Neural cell (in vitro differentiated cells): Measurements from ENCODE around the gene VWF. TPM values are rescaled to one million over a fixed set of nuclear protein-coding genes. Genes with fewer than 3 reads are reported as not detected.
"Not testable (repeated sequence)": the region's sequence is repeated elsewhere in the genome, so short reads cannot be mapped to it uniquely, and the experiment has no call there.

Source experiments
- H2AFZ ChIP-seq: fragments of 200-600, 300-800 bp; sonication (generic), shearing (Covaris generic); 2 replicates; pipeline ENCODE4 v1.6.0; 2014; ENCODE audit warnings: low read depth, mild to moderate bottlenecking, antibody characterized with exemption, low read length, moderate library complexity
- H3F3A ChIP-seq: fragments of 200-600 bp; shearing (Covaris generic); 2 replicates; pipeline ENCODE4 v1.6.1; 2016; ENCODE audit warnings: mild to moderate bottlenecking, moderate library complexity, mixed read lengths, antibody characterized with exemption, low read length; ENCODE audit not compliant: insufficient read depth, poor library complexity, severe bottlenecking
- H3K27ac ChIP-seq: fragments of 200-600, 300-800 bp; sonication (generic), shearing (Covaris generic); 2 replicates; pipeline ENCODE4 v1.5.1; 2014; ENCODE audit warnings: mild to moderate bottlenecking, low read length, moderate library complexity
- H3K27me3 ChIP-seq: fragments of 300-800, 200-600 bp; sonication (generic), shearing (Covaris generic); 2 replicates; pipeline ENCODE4 v1.6.0; 2014; ENCODE audit warnings: mild to moderate bottlenecking, low read depth, low read length, moderate library complexity; ENCODE audit not compliant: insufficient read depth
- H3K36me3 ChIP-seq: fragments of 300-800, 200-600 bp; sonication (generic), shearing (Covaris generic); 2 replicates; pipeline ENCODE4 v1.5.1; 2014; ENCODE audit warnings: mild to moderate bottlenecking, antibody characterized with exemption, low read length, moderate library complexity; ENCODE audit not compliant: insufficient read depth
- H3K4me2 ChIP-seq: fragments of 300-800, 200-600 bp; sonication (generic), shearing (Covaris generic); 2 replicates; pipeline ENCODE4 v1.6.0; 2014; ENCODE audit warnings: mild to moderate bottlenecking, low read length
- H3K4me3 ChIP-seq: fragments of 300-800, 200-600 bp; sonication (generic), shearing (Covaris generic); 2 replicates; pipeline ENCODE4 v1.5.1; 2014; ENCODE audit warnings: mild to moderate bottlenecking, low read length, moderate library complexity
- H3K79me2 ChIP-seq: fragments of 200-600 bp; shearing (Covaris generic); replicated peaks from 2 replicates; pipeline ENCODE4 v1.6.0; 2014; ENCODE audit warnings: mild to moderate bottlenecking, low read length, moderate library complexity; ENCODE audit not compliant: insufficient read depth
- H3K9ac ChIP-seq: fragments of 300-800, 200-600 bp; sonication (generic), shearing (Covaris generic); 2 replicates; pipeline ENCODE4 v1.6.1; 2016; ENCODE audit warnings: mild to moderate bottlenecking, low read length, mixed read lengths
- H3K9me2 ChIP-seq: fragments of 200-600 bp; shearing (Covaris generic); 2 replicates; pipeline ENCODE4 v1.6.1; 2016; ENCODE audit warnings: mild to moderate bottlenecking, low read length, mixed read lengths; ENCODE audit not compliant: insufficient read depth
- H3K9me3 ChIP-seq: fragments of 200-600, 300-800 bp; sonication (generic), shearing (Covaris generic); 2 replicates; pipeline ENCODE4 v1.6.1; 2016; ENCODE audit warnings: mild to moderate bottlenecking, mixed run types, low read length, moderate library complexity, mixed read lengths
- H4K20me1 ChIP-seq: fragments of 200-600 bp; shearing (Covaris generic); 2 replicates; pipeline ENCODE4 v1.6.1; 2016; ENCODE audit warnings: mild to moderate bottlenecking, mixed run types; ENCODE audit not compliant: insufficient read depth
- CTCF ChIP-seq: fragments of 450-650 bp; IDR thresholded peaks from 2 replicates; pipeline ENCODE4 v1.5.1; 2014; ENCODE audit warnings: antibody characterized with exemption, mild to moderate bottlenecking, moderate library complexity; ENCODE audit not compliant: poor library complexity, severe bottlenecking
- EP300 ChIP-seq: fragments of 450-650 bp; conservative IDR thresholded peaks from 2 replicates; pipeline ENCODE4 v1.6.1; 2014; ENCODE audit warnings: antibody characterized with exemption, mild to moderate bottlenecking, moderate library complexity; ENCODE audit not compliant: poor library complexity, severe bottlenecking
- EZH2 ChIP-seq: fragments of 200-600, 300-800 bp; shearing (Covaris generic), sonication (generic); IDR thresholded peaks from 2 replicates; pipeline ENCODE4 v1.6.1; 2014; ENCODE audit warnings: antibody characterized with exemption, low read length, borderline replicate concordance, mild to moderate bottlenecking; ENCODE audit not compliant: insufficient read depth, poor library complexity, severe bottlenecking
- MXI1 ChIP-seq: fragments of 450-650 bp; conservative IDR thresholded peaks from 2 replicates; pipeline ENCODE4 v1.6.1; 2014; ENCODE audit warnings: antibody characterized with exemption, mild to moderate bottlenecking; ENCODE audit not compliant: poor library complexity, severe bottlenecking
- POLR2AphosphoS5 ChIP-seq: IDR thresholded peaks from 2 replicates; pipeline ENCODE4 v1.6.1; 2012
- RAD21 ChIP-seq: fragments of 450-650 bp; conservative IDR thresholded peaks from 2 replicates; pipeline ENCODE4 v1.6.1; 2014; ENCODE audit warnings: antibody characterized with exemption, mild to moderate bottlenecking, moderate library complexity
- REST ChIP-seq: IDR thresholded peaks from 2 replicates; pipeline ENCODE4 v1.6.1; 2012; ENCODE audit warnings: borderline replicate concordance
- SMC3 ChIP-seq: fragments of 450-650 bp; conservative IDR thresholded peaks from 2 replicates; pipeline ENCODE4 v1.6.1; 2014; ENCODE audit warnings: antibody characterized with exemption, mild to moderate bottlenecking, moderate library complexity; ENCODE audit not compliant: poor library complexity
- TAF1 ChIP-seq: IDR thresholded peaks from 2 replicates; pipeline ENCODE4 v1.6.1; 2012; ENCODE audit warnings: low read depth
- polyA plus RNA-seq: library from polyadenylated mRNA; depleted of rRNA; stranded (reverse); fragments of >200 nt; gene quantifications from 2 replicates; pipeline ENCODE4 v1.2.3, GENCODE V29; 2014

VWF gene
- polyA plus RNA-seq, 1 donor from 2014 or later, result not detected

- no peaks in the 10 kb centered on the region for H3K9me2 ChIP-seq
- no peaks in the 10 kb centered on the region for H3K79me2 ChIP-seq
- no peak overlapping the region for H3K4me3 ChIP-seq
- no peaks in the 10 kb centered on the region for H3F3A ChIP-seq
- H3K27me3 ChIP-seq, result no peaks in the 10 kb centered on the region
- H2AFZ ChIP-seq, result no peak overlapping the region
- no peaks in the 10 kb centered on the region for H3K9me3 ChIP-seq
- TF ChIP-seq EZH2, result no peak
- no peak for TF ChIP-seq CTCF
- TF ChIP-seq TAF1, result no peak
- TF ChIP-seq EP300, result no peak
- TF ChIP-seq SMC3, result no peak
- TF ChIP-seq POLR2AphosphoS5, result no peak
- no peak for TF ChIP-seq MXI1
- TF ChIP-seq REST, result no peak
- no peak for TF ChIP-seq RAD21
- H3K9ac ChIP-seq, result no peak overlapping the region
- H4K20me1 ChIP-seq, result no peaks in the 10 kb centered on the region
- H3K4me2 ChIP-seq, result no peak overlapping the region
- H3K27ac ChIP-seq, result no peak overlapping the region
- H3K36me3 ChIP-seq, result no peaks in the 10 kb centered on the region
These were observed 19.6 kb downstream of the VWF start for GRCh38 chr12:6104842-6105241.

GRCh38 chr12:6104027-6104426 is 20.4 kb downstream of the VWF start:
- H2AFZ ChIP-seq, result no peak overlapping the region
- H4K20me1 ChIP-seq, result no peaks in the 10 kb centered on the region
- H3K9me3 ChIP-seq, result no peaks in the 10 kb centered on the region
- H3K9ac ChIP-seq, result no peak overlapping the region
- no peak overlapping the region for H3K27ac ChIP-seq
- no peaks in the 10 kb centered on the region for H3F3A ChIP-seq
- H3K4me2 ChIP-seq, result no peak overlapping the region
- H3K79me2 ChIP-seq, result no peaks in the 10 kb centered on the region
- no peak overlapping the region for H3K4me3 ChIP-seq
- no peaks in the 10 kb centered on the region for H3K36me3 ChIP-seq
- no peaks in the 10 kb centered on the region for H3K27me3 ChIP-seq
- no peaks in the 10 kb centered on the region for H3K9me2 ChIP-seq
- no peak for TF ChIP-seq TAF1
- TF ChIP-seq REST, result no peak
- no peak for TF ChIP-seq EZH2
- TF ChIP-seq SMC3, result no peak
- TF ChIP-seq EP300, result no peak
- no peak for TF ChIP-seq RAD21
- TF ChIP-seq MXI1, result no peak
- TF ChIP-seq CTCF, result no peak
- TF ChIP-seq POLR2AphosphoS5, result no peak

GRCh38 chr12:6102021-6102420 is 22.4 kb downstream of the VWF start:
- H4K20me1 ChIP-seq, H3K27ac ChIP-seq, H3K4me2 ChIP-seq, H3F3A ChIP-seq, H3K9ac ChIP-seq, H3K9me3 ChIP-seq, H2AFZ ChIP-seq, H3K9me2 ChIP-seq, H3K27me3 ChIP-seq, H3K79me2 ChIP-seq, H3K36me3 ChIP-seq, H3K4me3 ChIP-seq: not testable (repeated sequence)
